Stromal cell of bone marrow (primary cell): ENCODE data around the gene UBXN1.

Experiments
- DNase-seq: peaks from one replicate; pipeline ENCODE4 v3.0.0-alpha.2; 2012; ENCODE audit warnings: low read depth

The UBXN1 gene, protein sequence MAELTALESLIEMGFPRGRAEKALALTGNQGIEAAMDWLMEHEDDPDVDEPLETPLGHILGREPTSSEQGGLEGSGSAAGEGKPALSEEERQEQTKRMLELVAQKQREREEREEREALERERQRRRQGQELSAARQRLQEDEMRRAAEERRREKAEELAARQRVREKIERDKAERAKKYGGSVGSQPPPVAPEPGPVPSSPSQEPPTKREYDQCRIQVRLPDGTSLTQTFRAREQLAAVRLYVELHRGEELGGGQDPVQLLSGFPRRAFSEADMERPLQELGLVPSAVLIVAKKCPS

DNA sequence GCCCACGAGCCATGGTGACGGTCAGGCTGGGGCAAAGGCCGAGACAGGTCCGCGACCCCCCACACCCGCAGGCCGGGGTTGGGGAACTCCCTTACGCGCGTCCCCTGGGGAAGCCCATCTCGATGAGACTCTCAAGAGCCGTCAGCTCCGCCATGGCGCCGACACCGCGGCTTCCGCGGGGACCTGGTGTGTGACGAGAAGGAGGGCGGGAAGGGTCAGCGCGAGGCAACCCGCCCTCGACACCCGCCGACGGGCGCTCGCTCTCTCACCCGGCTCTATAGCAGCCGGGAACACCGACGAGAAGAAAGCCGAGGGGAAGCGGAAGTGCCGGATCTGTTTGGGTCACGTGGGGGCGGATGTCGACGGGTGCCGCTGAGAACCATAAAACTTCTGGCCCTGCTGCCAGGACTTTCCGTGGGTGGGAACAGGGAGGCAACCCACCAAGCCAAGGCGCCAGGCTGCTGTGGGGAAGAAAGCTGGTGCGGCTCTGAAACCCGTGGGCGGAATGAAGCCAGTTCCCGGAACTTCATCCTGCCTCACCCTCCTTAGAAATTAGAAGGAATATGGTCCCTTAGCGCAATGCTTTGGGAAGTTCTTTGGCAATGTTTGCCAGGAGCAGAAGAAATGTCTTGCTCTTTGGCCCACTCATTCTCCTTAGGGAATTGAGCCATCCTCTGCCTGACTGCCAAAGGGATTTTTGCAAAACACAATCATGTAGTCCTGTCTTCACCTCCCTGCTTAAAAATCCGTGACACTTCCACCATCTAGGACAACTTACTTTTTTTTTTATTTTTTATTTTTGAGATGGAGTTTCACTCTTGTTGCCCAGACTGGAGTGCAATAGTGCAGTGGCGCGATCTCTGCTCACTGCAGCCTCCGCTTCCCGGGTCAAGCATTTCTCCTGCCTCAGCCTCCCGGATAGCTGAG is at the start of gene UBXN1:
UBXN1 (minus strand) TSS at position 304 of the 927 bp plus-strand sequence; CDS start at position 154, 150 bp downstream.
- peak; percentile 91 for DNase-seq

DNA sequence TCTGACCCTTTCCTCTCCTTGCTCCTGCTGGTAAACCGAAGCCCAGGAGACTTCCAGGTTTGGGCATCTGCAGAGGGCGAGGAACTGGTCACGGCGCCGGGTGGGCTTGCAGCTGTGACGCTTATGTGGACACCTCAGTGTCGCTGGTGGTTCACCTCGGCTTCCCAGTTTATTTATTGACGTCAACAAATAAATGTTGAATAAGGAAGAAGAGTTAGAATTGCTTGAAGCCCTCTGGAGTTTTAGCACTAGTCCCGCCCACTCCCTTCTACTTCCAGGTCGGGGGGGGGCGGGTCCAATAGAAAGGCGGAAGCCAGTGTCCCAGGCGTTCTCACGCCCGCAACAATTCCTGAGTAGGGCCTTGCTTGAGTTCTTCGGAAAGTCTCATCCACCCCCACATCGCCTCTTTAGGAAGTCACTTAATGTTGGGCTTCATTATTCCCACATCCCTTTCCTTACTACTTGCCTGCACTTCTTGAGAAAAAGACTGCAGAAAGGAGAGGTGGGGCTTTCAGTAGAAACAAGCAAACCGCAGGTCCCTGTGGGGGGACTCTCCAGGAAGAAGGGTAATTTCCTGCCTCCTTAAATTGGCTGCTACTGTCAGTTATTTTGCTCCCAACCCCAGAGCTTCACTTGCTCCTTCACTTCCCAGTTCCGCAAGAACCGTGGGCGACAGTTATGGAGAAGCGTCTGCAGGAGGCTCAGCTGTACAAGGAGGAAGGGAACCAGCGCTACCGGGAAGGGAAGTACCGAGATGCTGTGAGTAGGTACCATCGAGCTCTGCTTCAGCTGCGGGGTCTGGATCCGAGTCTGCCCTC is 49.5 kb upstream of the UBXN1 start, which contains the start of gene TTC9C:
TTC9C (plus strand) TSS at position 316 of the 818 bp plus-strand sequence; CDS start at position 679, 363 bp downstream.
- DNase-seq, result peak; percentile 85

DNA sequence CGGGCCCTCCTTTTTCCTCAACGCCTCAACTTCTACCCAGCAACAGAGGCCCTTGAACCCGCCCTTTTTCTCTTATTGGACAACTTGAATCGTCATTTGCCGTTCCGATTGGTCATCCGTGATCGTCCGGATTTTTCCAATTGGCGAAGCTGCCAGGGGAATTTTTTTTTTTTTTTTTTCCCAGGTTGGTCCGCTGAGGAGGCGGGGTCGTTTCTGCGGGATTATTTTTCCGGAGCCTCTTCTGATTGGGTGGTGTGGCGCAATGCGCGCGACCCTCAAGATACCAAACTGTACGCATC is 48.9 kb upstream of the UBXN1 start:
- peak; percentile 97 for DNase-seq

DNA sequence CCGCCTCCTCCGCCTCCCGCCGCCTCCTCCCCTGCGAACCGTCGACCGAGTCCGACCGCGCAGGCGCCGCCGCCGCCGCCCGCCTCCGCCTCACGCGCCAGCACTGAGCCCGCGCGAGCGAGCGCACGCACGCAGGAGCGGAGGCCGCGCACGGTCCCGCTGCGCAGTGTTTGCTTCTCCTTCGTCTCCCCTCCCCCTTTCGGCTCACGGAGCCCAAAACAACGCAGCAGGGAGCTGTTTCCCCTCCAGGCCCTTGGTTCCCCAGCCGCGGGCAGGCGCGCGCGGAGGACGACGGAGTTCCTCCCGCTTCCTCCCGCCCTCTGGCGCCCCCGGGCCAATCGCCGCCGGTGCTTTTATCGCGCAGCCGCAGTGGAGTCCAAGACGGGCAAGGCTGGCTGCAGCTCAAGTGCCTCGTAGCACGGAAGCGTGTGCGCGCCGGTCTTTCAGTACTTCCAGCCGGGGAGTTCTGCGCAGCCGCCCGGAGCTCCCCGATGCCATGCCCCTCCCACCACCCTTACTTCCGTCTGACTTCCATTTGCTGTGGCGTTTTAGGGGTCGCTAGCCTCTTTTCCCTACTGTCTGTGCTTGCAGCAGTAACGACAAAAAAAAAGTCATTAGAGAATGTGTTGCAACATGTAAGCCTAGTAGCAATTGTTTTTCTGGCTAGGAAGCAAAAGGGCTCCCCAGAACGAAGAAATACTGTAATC is 48.4 kb upstream of the UBXN1 start, which contains the start of gene HNRNPUL2:
HNRNPUL2 (minus strand) TSS at position 293 of the 707 bp plus-strand sequence. CDS start 301 bp downstream, outside the sequence.
- peak; percentile 97 for DNase-seq

DNA sequence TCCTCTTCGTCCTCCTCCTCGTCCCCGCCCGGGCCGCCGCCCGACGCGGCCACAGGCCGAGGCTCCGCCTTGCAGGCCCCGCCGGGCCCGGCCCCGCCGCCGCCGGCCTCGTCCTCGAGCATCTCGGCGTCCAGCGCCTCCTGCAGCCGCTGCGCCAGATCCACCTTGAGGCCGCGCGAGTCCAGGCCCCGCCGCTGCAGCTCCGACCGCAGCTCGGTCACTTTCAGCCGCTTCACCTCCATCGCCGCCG is 48.0 kb upstream of the UBXN1 start:
- no peak for DNase-seq

DNA sequence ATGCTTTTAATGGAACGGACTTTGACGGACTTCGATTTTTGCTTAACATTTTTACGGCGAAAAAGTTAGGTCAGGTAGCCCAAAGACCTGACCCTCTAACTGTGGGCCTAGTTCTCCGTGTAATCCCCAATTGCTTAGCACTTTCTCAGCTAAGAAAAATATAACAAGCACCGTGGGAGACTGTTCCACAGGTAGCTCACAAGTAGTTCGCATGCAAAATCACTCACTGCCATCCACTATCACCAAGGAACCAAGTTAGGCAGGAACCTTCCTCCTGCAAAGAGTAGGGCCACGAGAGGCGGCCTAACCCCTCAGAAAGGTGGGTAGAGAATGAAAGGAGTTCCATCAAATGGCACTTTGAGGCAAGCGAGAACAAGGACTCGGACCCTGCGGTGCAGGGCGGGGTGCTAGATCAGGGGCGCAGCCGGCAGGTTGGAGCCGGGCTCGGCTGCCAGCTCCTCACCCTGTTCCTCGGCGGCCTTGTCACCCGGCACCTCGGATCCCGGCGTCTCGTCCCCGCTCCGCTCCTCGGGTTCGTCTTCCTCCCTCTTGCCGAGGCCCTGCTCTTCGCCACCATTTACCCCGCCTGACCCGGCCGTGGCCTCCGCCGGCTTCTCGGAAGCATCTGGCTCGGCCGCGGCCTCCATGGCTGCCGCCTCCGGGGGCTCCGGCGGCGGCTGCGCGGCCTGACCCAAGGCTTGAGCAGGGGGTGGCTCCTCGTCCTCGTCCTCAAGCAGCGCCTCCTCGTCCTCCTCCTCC is 47.5 kb upstream of the UBXN1 start:
- DNase-seq, result no peak

DNA sequence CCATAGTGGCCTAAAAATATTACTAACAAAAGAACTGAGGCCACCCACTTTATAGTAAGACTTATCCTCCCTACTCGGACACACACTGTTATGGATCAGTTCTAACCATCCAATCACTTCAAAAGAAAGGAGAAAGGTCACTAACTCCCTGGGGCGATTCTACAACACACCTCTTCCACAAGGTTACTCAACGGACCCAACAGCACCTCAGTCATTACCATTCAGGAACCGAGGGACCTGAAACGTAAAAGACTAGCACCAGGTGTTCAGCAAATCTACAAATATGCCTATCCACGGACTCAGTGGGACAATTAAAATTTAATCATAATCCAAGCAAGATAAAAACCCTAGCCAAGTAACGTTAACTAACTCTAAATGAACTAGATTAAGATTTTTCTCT is 46.8 kb upstream of the UBXN1 start:
- no peak for DNase-seq

DNA sequence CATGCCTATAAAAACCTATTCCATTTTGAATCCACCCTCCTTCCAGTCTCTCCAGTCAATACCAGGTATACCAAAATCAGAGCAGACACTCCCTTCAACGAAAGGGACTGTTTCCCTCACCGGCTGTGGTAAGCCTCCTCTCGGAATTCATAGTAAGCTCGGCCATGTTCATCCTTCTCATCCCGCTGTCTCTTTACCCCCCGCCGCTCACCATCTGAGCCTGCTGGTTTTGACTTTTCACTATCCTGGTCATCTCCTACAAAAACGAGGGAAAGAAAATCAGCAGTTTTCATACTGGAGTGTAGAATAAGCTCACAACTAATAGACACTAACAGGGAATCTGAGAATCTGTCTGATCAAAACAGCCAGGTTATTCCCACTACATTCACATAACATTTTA is 45.3 kb upstream of the UBXN1 start:
- no peak for DNase-seq

DNA sequence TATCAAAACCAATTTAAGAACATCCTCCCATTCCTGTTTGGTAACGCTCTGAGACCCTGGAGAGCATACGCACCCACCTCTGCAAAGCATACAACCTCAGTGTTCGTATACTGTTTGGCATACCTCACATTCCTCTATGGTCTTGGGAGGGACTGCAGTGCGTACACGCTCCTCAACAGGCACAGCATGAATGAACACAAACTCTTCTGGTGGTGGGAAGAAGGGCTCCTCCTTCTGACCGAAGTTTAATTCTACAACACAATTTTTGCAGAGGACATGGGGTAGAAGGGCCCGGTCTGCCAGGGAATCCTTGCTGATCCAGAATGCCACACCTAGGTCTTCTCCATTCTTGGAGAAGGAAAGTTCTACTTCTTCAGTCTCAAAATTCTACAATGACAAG is 43.1 kb upstream of the UBXN1 start:
- no peak for DNase-seq

DNA sequence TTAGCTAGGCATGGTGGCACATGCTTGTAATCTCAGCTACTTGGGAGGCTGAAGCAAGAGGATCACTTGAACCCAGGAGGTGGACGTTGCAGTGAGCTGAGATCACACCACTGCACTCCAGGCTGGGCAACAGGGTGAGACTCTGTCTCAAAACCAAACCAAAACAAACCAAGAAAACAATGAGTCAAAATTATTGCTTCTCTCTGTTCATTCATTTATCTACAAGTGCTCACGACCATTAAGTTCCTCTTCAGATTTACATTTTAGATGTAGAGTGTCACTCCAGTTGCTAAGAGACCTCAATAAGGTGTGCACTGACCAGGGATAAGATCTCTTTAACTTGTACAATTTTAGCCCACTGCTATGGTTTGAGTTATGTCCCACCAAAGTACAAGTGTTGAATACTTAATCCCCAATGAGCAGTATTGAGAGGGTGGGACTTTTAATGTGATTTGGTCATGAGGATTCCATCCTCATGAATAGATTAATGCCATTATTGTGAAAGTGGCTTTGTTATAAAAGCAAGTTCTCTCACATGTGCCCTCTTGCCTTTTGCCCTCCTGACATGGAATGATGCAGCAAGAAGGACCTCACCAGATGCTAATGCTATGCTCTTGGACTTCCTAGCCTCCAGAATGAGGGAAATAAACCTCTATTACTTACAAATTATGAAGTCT is 40.6 kb upstream of the UBXN1 start:
- no peak for DNase-seq

DNA sequence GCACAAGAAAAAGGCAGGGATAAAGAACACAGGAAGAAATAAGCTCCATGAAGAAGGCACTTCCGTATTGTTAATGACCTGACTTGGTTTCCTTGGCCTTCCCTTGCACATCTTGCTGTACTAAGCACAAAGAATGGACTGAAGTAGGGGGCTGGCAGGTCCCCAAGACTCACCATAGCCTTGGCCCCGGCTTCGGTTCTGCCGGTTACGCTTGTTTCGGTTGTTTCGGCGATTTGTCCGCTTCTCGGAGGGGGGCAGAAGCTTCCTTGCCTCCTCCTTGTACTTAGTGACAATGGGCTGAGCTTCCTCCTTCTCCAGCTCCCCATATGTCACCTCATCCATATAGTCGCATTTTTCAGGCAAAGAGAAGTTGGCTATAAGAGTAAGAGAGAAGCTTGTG is 37.9 kb upstream of the UBXN1 start:
- no peak for DNase-seq

DNA sequence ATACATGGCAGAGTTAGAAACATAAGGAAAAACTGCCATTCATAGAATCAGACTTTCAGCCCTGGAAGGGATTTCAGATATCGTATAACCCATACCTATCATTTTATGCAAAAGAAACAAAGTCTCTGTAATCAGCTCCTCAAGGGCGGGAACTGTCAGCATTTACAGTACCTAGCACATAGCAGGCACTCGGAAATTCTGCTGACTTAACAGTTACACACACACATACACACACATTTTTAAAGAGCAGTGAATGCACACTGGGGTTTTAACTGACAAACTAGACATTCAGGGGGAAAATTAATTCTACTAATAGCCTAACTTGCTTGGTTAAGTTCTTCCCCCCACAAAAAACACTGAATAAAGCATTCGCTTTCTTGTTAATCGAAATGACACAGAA is 37.3 kb upstream of the UBXN1 start:
- no peak for DNase-seq

DNA sequence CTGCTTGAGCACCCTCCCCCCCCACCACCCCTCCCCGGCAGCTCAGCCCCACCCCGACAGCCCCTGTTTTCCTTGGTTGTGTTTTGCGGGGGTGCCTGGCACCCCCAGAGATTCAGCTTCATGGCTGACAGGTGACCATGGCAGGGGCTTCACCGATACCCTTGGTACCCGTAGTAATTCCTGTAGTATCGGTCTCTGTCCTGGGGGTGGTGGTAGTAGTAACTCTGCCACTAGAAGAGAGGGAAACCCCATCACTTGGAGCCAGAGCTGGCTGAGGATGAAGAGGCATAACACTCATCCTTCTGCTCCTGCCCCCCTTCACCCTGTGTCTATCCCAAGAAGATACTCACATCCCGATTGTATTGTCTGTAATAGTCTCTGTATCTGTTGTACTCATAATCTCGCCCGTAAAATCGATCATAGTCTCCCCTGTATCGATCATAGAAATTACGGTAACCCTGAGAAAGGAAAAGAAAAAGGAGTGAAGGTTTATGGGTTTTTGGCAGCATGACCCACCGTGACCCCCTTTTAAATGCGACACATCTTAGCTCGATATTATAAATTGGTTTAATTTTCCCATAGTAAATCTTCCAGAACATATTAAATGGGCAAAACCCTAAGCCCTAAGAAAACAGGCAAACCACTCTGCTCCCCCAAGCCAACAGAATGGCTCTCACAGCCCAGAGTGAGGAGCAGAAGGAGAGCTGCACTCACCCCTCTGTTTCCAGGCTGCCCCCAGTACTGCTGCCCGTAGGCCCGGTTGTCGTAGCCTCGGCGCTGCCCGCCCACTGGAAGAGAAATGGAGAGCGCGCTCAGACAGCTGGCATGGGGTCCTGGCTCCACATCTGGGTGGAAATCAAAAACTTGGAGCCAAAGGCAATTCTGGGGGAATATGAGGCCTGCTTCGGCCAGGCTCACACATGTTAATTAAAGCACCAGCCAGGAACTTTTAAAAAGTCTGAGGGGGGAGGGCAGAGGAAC is 36.6 kb upstream of the UBXN1 start:
- DNase-seq, result no peak

DNA sequence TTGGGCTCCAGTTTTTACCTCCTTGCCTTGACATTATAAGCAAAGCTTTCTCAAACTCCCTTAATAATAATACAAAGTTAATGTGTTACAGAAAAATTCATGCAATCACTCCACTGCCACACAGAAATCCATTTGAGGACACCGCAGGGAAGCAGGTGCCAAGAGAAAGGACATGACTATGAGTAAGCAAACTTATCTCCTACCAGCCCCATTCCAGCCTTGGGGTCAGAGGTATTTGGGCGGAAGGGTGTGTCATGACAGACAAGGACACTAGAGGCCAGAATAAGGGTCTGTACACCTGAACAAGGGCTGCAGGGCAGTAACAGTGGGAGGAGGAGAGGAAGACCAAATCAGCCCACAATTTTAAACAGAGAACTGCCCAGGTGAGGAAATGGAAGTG is 34.5 kb upstream of the UBXN1 start:
- no peak for DNase-seq

DNA sequence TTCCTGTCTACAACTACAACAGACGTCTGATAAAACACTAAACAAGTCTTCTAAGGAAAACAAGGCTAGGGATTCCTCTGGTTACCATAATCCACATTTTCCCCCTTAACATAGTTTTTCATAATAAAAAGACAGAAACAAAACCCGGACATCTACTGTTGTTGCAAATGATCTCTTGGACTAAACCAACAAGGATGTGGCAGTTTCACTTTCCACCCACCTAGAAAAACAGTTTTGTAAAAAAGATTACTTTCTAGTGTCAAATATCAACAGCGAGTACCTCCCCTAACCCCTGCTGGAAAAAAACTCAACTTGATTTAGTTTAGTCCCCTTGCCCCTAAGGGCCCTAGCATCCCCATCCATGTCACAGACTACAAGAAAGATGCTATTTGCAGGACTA is 34.0 kb upstream of the UBXN1 start:
- DNase-seq, result no peak

DNA sequence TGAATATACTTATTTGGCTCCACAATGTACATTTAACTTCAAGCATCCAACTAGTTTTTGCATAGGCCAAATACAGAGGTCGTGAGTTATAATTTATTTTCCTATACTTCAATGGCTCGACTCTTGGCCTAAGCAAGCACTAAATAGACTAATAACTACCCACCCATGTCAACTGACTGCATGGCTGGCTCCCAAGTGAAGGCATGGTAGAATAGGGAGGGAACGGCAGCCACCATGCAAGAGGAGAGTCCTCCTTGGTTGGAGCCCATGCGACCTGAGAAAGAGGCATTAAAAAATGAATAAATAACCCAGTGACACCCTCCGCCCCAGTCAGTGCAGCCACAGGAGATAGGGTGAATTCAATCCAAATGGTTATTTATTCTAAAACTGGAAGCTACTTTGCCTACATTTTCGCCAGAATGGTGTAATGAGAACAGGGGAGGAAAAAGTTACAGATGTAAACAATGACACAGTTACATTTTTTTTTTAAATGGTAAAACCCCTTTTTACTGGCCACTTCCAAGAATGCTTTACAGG is 33.5 kb upstream of the UBXN1 start:
- DNase-seq, result no peak

DNA sequence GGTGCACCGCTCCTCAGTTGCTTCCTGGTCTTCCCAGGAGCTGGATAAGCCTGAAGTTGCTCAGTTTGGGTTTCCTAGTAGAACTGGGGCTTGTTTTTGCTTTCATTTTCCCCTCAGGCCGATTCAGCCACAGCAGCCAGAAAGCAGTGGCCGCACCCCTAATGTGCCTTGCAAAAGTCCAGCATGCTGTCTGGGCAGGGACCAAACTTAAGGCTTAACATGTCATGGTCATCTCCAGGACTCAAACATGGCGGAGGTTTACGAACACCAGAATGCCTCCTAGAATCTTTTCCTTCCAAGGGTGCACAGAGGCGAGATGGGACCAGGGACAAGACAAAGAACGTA is 31.1 kb upstream of the UBXN1 start:
- no peak for DNase-seq

DNA sequence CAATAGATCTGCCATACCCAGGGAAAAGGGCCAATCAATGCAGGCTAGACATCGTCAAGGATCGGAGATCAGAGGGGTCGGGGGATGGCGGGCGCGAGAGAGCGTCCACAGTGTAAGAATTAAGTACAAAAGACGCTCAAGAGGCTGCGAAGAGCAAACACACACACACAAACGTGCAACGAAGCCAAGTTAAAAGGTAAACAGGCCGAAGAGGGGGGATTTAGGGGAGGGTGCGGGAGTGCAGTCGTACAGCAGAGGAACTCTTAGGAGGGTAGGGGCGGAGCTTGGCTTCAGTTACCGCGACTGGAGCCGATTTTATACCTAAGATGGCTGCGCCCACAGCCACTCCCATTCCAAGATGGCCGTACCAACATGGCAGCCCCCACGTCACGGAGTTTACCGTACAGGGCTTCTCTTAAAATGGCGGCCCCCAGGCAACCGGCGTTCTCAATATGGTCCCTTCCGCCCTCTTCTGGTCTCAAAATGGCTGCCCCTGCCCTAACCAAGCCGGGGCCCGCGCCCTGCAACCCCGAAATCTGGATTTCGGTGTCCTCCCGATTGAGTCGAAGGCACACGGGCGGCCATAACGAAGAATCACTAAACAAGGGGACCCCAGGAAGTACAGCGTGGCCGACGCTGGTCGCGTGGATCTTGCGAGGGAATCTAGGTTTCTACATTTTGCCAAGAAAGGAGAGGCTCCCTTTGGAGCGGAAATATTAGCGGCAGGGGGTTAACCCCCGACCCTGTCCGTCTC is 30.6 kb upstream of the UBXN1 start:
- DNase-seq, result peak; percentile 97

DNA sequence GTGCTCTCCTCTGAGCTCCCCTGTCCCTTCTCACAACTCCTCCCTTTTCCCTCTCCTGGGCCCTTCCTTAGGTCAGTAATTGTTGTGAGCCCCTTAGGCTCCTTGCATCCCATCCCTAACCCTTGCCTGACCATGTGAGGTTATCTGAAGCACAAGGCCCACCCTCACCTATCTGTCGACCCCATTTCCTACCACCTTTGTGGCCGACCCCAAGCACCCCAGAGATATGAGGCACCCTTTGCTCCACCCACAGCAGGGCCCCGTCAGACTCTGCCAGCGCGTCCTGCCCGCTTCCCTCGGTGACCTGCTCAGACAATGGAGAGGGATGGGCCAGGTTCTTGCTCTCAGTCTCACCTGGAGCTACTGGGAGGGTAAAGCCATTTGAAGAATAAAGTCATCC is 29.9 kb upstream of the UBXN1 start:
- no peak for DNase-seq
